GM19238 (cell line): Measurements from ENCODE around the gene IDI2.
"Not testable (repeated sequence)": the region's sequence is repeated elsewhere in the genome, so short reads cannot be mapped to it uniquely, and the experiment has no call there.

Experiments used
- DNase-seq: peaks from one replicate; pipeline ENCODE4 v3.0.0; 2011; ENCODE audit warnings: low spot score; ENCODE audit not compliant: insufficient read length

IDI2 gene

DNA sequence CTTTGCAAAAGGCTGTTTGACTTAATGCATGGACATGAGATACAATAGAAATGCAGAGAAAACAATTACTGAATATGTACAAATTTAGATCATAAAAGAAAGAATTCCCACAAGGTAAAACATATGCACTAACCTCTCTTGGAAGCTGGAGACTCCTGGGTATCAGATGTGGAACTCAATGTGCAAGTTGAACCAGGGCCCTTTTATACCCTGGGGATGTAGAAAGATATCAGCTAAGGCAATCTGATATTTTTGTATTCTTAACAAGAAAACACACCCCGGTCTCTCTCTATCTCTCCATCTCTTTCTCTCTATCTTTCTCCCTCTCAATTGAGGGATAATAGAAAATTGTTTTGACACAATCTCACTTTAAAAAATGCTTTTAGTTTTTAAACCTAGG lies at the start of gene IDI2:
IDI2 (minus strand) TSS at position 177 of the 400 bp plus-strand sequence. CDS start 1,136 bp downstream, outside the sequence.
- no peak for DNase-seq

- no peak for DNase-seq
Observed at GRCh38 chr10:1074748-1075308, 49.2 kb upstream of the IDI2 start.

DNA sequence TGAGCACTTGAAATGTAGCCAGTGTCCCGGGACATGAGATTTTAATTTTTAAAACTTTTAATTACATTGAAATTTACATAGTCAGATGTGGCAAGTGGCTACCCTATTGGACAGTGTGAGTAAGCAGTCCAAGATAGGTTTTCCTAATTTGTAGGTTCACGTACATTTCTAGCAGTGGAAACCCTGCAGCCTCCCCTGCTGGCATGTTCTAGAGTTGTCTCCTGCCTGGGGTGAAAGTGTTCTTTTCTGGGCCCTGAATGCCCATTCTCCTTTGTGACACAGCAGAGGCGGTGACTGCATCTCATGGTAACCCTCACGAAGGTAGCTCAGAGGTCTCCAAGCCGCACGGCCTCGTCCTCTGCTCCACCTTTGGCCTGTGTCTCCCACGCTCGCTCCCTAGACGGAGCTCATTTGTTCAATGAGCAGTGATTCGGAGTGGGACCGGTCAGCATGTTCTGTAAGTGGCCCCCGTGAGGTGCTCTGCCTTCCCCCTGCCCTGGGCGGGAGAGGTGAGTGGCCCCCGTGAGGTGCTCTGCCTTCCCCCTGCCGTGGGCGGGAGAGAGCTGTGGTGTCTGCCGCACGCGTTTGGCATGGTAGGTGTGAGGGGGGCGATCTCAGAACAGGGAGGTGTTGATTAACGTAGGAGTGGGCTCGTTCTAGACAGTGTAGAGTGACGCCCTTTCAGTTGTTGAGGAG lies 48.5 kb upstream of the IDI2 start:
- no peak for DNase-seq

GRCh38 chr10:1070919-1071318 lies 45.3 kb upstream of the IDI2 start:
- DNase-seq = no peak

DNA sequence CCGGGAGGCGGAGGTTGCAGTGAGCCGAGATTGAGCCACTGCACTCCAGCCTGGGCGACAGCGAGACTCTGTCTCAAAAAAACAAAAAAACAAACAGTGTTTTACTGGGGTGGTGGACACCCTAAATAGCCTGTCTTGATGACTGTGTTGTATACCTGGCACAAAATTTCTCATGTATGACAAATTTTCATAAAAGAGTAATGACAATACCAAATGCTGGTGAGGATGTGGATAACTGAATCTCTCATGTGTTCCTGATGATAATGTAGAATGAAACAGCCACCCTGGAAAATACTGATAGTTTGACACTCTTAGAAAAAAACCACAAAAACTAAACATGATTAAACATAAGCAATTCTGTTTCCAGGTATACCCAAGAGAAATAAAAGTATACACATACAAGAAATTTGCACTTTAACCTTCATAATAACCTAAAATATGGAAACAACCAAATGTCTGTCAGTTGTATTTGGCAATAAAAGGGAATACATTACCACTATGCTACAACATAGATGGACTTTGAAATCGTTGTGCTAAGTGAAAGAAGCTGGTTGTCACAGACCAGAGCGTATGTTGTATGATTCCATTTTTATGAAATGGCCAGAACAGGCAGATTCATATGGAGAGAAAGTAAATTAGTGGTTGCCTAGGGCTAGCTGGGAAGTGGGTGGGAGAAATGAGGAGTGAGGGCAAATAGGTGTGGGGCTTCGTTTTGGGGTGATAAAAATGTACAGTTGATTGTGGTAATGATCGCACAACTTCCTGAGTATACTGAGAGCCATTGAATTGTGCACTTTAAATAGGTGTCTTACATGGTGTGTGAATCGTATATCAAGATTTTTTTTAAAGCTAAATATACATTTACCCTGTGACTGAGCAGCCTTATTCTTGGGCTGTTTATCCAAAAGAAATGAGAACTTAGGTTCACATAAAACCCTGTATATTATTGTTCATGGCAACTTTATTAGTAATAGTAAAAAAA lies 43.0 kb upstream of the IDI2 start:
- no peak for DNase-seq

GRCh38 chr10:1066734-1067133 lies 41.1 kb upstream of the IDI2 start:
- DNase-seq = not testable (repeated sequence)

- DNase-seq = no peak
Observed at GRCh38 chr10:1064964-1065247, 39.2 kb upstream of the IDI2 start.

GRCh38 chr10:1063232-1063865 lies 37.7 kb upstream of the IDI2 start:
- DNase-seq = no peak

DNA sequence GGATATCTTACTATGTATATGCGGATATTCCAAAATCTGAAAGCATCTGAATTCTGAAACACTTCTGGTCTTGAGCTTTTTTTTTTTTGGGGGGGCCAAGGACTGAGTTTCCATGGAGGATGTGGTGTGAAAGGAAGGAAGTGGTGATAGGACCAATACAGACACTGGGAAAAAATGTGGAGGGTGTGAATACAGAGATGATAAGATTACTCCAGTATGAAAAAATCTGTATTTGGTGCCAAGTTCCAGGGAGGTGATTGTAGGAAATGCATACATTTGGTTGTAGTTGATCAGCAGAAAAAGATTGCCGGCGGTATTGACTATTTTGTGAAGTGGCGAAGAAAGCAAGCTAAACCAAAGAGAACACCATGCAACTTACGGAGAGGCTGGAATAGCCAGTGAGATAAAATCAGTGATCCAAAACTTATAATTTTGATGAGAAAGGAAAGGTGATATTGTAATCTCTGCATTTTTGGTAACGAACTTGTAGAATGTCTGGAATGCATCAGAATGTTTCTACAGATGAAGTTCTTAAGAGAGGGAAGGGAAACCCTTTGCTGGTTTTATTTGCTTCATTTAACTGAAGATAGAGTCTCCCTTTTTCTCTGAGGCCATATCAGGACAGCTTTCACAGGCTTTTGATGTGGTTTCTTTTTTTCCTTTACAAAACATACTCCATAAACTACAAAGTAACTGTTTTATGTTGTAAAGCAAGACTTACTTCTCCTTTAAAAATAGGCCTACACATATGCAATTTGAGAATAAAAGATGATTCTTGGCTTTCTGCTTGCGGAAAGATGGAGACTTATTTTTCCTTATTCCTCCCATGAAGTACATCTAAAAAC lies 36.5 kb upstream of the IDI2 start:
- DNase-seq = no peak

DNA sequence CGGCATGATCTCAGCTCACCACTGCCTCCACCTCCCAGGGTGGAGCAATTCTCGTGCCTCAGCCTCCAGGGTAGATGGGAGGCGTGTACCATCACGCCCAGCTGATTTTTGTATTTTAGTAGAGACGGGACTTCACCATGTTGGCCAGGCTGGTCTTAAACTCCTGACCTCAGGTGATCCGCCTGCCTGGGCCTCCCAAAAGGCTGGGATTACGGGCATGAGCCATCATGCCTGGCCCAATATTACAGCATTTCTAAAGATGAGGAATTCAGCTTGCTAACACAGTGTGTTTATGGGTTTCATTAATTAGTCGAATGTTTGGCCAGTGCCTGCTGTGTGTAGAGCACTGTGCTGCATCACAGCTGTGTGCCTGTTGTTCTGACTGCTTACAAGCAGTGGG lies 34.2 kb upstream of the IDI2 start:
- DNase-seq = no peak

GRCh38 chr10:1058017-1058416 lies 32.4 kb upstream of the IDI2 start:
- DNase-seq = no peak

- DNase-seq = peak; percentile 22
Observed at GRCh38 chr10:1057106-1057657, 31.5 kb upstream of the IDI2 start.

DNA sequence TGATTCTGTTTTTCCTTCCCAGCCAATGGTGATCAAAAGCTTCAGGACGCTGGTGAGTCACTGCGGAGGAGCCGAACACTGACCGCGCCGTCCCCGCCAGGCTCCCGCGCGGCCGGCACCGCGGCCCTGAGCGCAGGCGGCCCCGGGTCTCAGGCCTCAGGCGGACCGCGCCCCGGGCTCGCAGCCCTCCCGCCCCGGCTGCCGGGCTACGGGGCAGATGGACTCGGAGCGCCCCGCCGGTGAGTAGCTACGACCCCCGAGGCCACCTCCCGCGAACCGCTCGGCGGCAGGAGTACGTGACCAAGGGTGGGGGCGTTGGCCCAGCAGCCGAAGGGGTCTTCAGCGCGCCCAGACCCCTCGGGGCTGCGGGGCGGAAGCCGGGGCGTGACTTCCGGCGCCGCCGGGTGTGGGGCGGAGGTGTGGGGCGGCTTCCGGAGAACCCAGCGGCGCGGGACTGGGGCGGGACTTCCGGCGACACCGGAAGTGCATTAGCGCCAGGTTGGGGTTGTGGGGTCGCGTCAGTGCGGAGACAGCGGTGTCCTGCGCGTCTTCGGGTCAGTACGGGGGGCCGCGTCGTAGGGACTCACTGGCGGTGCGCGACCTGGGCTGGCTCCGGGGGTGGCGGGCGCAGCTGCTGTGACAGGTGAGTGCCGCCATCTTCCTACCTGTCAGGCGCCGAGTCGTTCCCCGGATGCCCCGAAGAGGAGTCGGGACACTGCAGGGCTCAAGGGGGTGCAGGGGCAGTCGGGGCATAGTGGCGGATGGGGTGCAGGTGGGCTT lies 30.9 kb upstream of the IDI2 start, which contains the start of gene WDR37:
WDR37 (plus strand) TSS at position 60 of the 780 bp plus-strand sequence. CDS start 15,771 bp downstream, outside the sequence.
- DNase-seq = peak; percentile 95

GRCh38 chr10:1054684-1055083 lies 29.0 kb upstream of the IDI2 start:
- no peak for DNase-seq

DNA sequence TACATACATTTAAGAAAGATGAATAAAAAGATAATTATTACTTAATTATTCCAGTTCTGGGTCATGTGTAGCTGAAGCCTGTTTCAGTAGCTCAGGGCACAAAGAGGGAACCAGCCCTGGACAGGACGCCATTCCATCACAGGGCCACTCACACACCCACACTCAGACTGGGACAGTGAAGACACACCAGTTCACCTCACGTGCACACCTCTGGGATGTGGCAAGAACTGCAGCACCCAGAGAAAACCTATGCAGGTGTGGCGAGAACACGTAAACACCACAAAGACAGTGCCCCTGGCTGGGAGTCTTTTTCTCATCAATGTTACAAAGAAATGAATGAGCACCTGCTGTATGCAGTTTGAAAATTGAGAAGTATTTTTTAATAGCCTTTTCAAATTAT lies 24.9 kb upstream of the IDI2 start:
- DNase-seq = no peak

DNA sequence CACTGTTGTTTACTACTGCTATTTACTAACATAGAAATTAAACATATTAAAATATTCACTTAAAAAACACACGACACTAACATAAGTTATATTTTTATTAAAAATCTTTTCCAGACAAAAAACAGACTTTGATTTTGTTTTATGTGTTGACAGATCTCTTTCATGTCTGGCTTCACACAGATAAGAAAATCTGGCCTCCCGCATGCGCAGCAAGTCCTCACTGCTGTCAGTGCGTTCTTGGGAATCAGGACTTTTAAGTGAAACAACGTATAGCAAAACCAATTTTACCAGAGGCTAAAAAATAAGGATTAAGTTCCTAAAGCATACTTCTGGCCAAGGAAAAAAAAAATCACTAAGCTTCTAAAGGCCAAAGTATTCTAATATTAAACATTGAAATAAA lies 24.5 kb upstream of the IDI2 start:
- no peak for DNase-seq

- no peak for DNase-seq
Observed at GRCh38 chr10:1049425-1049958, 23.8 kb upstream of the IDI2 start.

DNA sequence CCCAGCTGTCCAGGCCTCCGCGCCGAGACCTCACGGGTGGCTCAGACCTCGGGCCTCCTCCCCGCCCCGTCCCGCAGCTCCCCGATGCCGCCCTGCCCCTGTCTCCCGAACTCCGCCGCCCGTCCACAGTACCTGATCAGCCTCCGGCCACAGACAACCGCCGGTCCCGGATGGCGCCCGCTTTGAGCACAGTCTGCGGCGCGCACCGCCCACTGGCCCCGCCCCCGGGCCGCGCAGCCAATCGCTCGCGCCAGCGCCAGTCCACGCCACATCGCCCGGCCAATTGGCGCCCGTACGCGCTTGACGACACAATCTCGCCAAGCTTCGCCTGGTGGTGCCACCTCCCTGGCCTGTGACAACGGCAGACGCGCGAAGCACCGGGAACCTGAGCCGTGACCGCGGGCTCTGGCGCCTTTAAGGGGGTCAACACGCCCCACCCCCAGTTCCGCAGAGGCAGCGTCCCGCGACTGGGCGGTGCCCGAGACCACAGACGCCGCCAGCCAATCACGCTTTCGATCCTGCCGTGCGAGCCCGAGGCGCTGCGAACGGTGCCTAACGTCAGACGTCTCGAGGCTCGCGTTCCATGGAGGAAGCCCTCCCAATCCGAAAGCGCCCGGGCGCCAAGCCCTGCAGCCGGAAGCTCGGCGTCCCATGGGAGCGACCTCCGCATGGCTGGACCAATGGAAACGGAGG lies 23.2 kb upstream of the IDI2 start, which contains the start of gene IDI1:
IDI1 (minus strand) TSS at position 388 of the 693 bp plus-strand sequence; CDS start at position 272, 116 bp downstream.
- DNase-seq = peak; percentile 90

DNA sequence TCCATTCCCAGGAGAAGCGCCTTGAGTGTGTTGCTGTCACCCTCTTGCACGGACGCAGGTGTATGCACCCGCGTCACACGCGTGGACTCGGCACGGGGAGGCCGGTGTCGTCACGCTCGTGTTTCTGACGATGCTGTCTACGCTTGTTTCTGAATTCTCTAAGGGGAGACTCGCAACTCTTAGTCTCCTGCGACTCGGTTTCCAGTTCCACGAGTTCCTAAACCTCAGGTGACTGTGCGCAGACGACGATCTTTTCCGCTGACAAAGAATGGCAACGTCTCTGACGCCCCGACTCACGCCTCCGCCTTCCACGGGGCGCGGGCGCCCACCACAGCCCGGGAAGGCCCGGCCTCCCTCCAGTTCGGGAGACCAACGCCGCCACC lies 22.7 kb upstream of the IDI2 start:
- DNase-seq = no peak
